Hepatocyte (in vitro differentiated cells): ENCODE measurements around the gene FNDC1. TPM values are rescaled to one million over a fixed set of nuclear protein-coding genes. Genes with fewer than 3 reads are reported as not detected.
"Not testable (repeated sequence)": the region's sequence is repeated elsewhere in the genome, so short reads cannot be mapped to it uniquely, and the experiment has no call there.

Source experiments
- DNase-seq: peaks from one replicate; pipeline ENCODE4 v3.0.0-alpha.2; 2016; ENCODE audit warnings: low spot score
- H2AFZ ChIP-seq: fragments of 200-600 bp; sonication (generic); 2 replicates; pipeline ENCODE4 v1.6.0; 2016; ENCODE audit warnings: antibody characterized with exemption, mild to moderate bottlenecking
- H3K27ac ChIP-seq: fragments of 200-600 bp; sonication (generic); 2 replicates; pipeline ENCODE4 v1.5.1; 2016; ENCODE audit warnings: mild to moderate bottlenecking
- H3K27me3 ChIP-seq: fragments of 200-600 bp; sonication (generic); 2 replicates; pipeline ENCODE4 v1.6.1; 2016
- H3K36me3 ChIP-seq: fragments of 200-600 bp; sonication (generic); replicated peaks from 2 replicates; pipeline ENCODE4 v1.5.1; 2016; ENCODE audit warnings: low read depth; ENCODE audit not compliant: insufficient read depth
- H3K4me1 ChIP-seq: fragments of 200-600 bp; sonication (generic); 2 replicates; pipeline ENCODE4 v1.5.1; 2016; ENCODE audit warnings: mild to moderate bottlenecking, moderate library complexity; ENCODE audit not compliant: insufficient read depth
- H3K4me2 ChIP-seq: fragments of 200-600 bp; sonication (generic); 2 replicates; pipeline ENCODE4 v1.6.0; 2016
- H3K4me3 ChIP-seq: fragments of 200-600 bp; sonication (generic); 2 replicates; pipeline ENCODE4 v1.5.1; 2016; ENCODE audit warnings: mild to moderate bottlenecking
- H3K79me2 ChIP-seq: fragments of 200-600 bp; sonication (generic); 2 replicates; pipeline ENCODE4 v1.6.0; 2017; ENCODE audit warnings: mild to moderate bottlenecking
- H3K9me2 ChIP-seq: fragments of 200-600 bp; sonication (generic); replicated peaks from 2 replicates; pipeline ENCODE4 v1.6.0; 2017; ENCODE audit warnings: mild to moderate bottlenecking; ENCODE audit not compliant: insufficient read depth
- H3K9me3 ChIP-seq: fragments of 200-600 bp; sonication (generic); 2 replicates; pipeline ENCODE4 v1.5.1; 2016; ENCODE audit warnings: low read depth, mild to moderate bottlenecking
- H4K20me1 ChIP-seq: fragments of 200-600 bp; sonication (generic); 2 replicates; pipeline ENCODE4 v1.6.0; 2016; ENCODE audit warnings: mild to moderate bottlenecking; ENCODE audit not compliant: insufficient read depth, poor library complexity, severe bottlenecking
- CTCF ChIP-seq: fragments of 200-600 bp; sonication (generic); IDR thresholded peaks from 2 replicates; pipeline ENCODE4 v1.5.1; 2016; ENCODE audit warnings: antibody characterized with exemption, mild to moderate bottlenecking; ENCODE audit not compliant: poor library complexity
- EZH2 ChIP-seq: fragments of 200-600 bp; sonication (generic); IDR thresholded peaks from 2 replicates; pipeline ENCODE4 v1.6.1; 2016; ENCODE audit warnings: antibody characterized with exemption, mild to moderate bottlenecking, borderline replicate concordance
- EZH2phosphoT487 ChIP-seq: fragments of 200-600 bp; sonication (generic); IDR thresholded peaks from one replicate; pipeline ENCODE4 v1.6.1; 2018; ENCODE audit warnings: antibody characterized with exemption, mild to moderate bottlenecking, low read depth, moderate library complexity; ENCODE audit not compliant: unreplicated experiment, severe bottlenecking
- WGBS: methylation state at CpG from one replicate; pipeline ENCODE4 v1.1.6; 2016; ENCODE audit warnings: low lambda C conversion rate; ENCODE audit errors: missing lambda C conversion rate; 5-methylcytosine and 5-hydroxymethylcytosine counted together
- polyA plus RNA-seq: library from polyadenylated mRNA; unstranded; fragments of >200 nt; fragmentation: Nextera tagmentation; extraction: Ambion mirVana; gene quantifications from 2 replicates; pipeline ENCODE4 v1.2.1, GENCODE V29; 2016
- total RNA-seq: library from RNA; depleted of rRNA; stranded (reverse); fragments of >200 nt; gene quantifications from 2 replicates; pipeline ENCODE4 v1.2.3, GENCODE V29; 2014

Gene FNDC1
- total and polyA plus RNA-seq, 2 experiments from 2014 or later = 1.3 to 1.7 TPM

GRCh38 chr6:159271257-159271656 lies 102.1 kb downstream of the FNDC1 start:
- H3K4me2 ChIP-seq = no peak overlapping the region
- H3K4me3 ChIP-seq = no peak overlapping the region
- H3K79me2 ChIP-seq = no peaks in the 10 kb centered on the region
- H3K4me1 ChIP-seq = no peaks in the 10 kb centered on the region
- no peak for DNase-seq
- H2AFZ ChIP-seq = no peak overlapping the region
- no peaks in the 10 kb centered on the region for H3K9me3 ChIP-seq
- no peaks in the 10 kb centered on the region for H4K20me1 ChIP-seq
- H3K27me3 ChIP-seq = no peaks in the 10 kb centered on the region
- 88% methylated on average over 10 of the region's 10 CpGs for WGBS
- no peak for TF ChIP-seq EZH2phosphoT487
- no peak for TF ChIP-seq EZH2
- TF ChIP-seq CTCF = no peak
- H3K36me3 ChIP-seq = no peaks in the 10 kb centered on the region
- H3K27ac ChIP-seq = no peak overlapping the region
- H3K9me2 ChIP-seq = no peaks in the 10 kb centered on the region

DNA sequence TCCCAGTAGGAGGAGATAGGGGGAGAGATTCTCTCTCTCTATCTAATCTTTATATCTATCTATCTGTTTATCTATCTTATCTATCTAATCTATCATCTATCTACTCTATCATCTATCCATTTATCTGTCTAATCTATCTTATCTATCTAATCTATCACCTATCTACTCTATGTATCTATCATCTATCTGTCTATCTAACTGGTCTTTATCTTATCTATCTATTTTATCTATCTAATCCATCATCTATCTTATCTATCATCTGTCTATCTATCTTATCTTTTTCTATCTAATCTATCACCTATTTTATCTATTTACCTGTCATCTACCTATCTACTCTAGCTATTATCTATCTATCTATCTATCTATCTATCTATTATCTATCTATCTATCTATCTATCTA lies 109.4 kb downstream of the FNDC1 start:
- DNase-seq = no peak
- no peak overlapping the region for H3K4me2 ChIP-seq
- TF ChIP-seq CTCF (no peak), EZH2phosphoT487 (no peak), EZH2 (no peak)
- no peak overlapping the region for H3K27ac ChIP-seq
- H3K79me2 ChIP-seq = no peaks in the 10 kb centered on the region
- no peaks in the 10 kb centered on the region for H3K9me2 ChIP-seq
- H3K9me3 ChIP-seq = no peaks in the 10 kb centered on the region
- no peaks in the 10 kb centered on the region for H3K36me3 ChIP-seq
- no peak overlapping the region for H3K4me3 ChIP-seq
- no peak overlapping the region for H2AFZ ChIP-seq
- H4K20me1 ChIP-seq = no peaks in the 10 kb centered on the region
- no peaks in the 10 kb centered on the region for H3K4me1 ChIP-seq
- no peaks in the 10 kb centered on the region for H3K27me3 ChIP-seq

- Histone ChIP-seq H3K4me3 (no peak overlapping the region), H3K9me3 (no peaks in the 10 kb centered on the region), H4K20me1 (no peaks in the 10 kb centered on the region), H3K79me2 (no peaks in the 10 kb centered on the region), H3K27ac (no peak overlapping the region), H3K4me1 (no peaks in the 10 kb centered on the region), H2AFZ (no peak overlapping the region), H3K36me3 (no peaks in the 10 kb centered on the region), H3K4me2 (no peak overlapping the region), H3K9me2 (no peaks in the 10 kb centered on the region), H3K27me3 (no peaks in the 10 kb centered on the region)
- TF ChIP-seq CTCF (no peak), EZH2phosphoT487 (no peak), EZH2 (no peak)
- no peak for DNase-seq
- WGBS = 66% methylated on average over 10 of the region's 10 CpGs
Measured at GRCh38 chr6:159279790-159280277, 110.6 kb downstream of the FNDC1 start.

- no peak overlapping the region for H3K4me2 ChIP-seq
- no peak overlapping the region for H2AFZ ChIP-seq
- H3K36me3 ChIP-seq = no peaks in the 10 kb centered on the region
- no peak for TF ChIP-seq EZH2phosphoT487
- H3K4me1 ChIP-seq = no peaks in the 10 kb centered on the region
- H3K27me3 ChIP-seq = no peaks in the 10 kb centered on the region
- H4K20me1 ChIP-seq = no peaks in the 10 kb centered on the region
- no peaks in the 10 kb centered on the region for H3K9me2 ChIP-seq
- H3K27ac ChIP-seq = no peak overlapping the region
- no peak overlapping the region for H3K4me3 ChIP-seq
- no peak for DNase-seq
- H3K79me2 ChIP-seq = no peaks in the 10 kb centered on the region
- WGBS = 45% methylated on average over 5 of the region's 5 CpGs
- H3K9me3 ChIP-seq = no peaks in the 10 kb centered on the region
Measured at GRCh38 chr6:159282421-159282820, 113.2 kb downstream of the FNDC1 start.

DNA sequence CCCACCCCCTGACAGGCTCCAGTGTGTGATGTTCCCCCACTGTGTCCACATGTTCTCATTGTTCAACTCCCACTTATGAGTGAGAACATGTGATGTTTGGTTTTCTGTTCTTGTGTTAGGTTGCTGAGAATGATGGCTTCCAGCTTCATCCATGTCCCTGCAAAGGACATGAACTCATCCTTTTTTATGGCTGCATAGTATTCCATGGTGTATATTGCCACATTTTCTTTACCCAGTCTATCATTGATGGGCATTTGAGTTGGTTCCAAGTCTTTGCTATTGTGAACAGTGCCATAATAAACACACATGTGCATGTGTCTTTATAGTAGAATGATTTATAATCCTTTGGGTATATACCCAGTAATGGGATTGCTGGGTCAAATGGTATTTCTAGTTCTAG lies 115.5 kb downstream of the FNDC1 start:
- not testable (repeated sequence) for H3K4me1 ChIP-seq, H2AFZ ChIP-seq, H3K79me2 ChIP-seq, H3K9me2 ChIP-seq, H3K36me3 ChIP-seq, H3K4me3 ChIP-seq, H3K27me3 ChIP-seq, DNase-seq, H4K20me1 ChIP-seq, H3K27ac ChIP-seq, H3K4me2 ChIP-seq, H3K9me3 ChIP-seq
